Islet of Langerhans (tissue), 1 donor: ENCODE data around the gene VPS25.
"Not testable (repeated sequence)": the region's sequence is repeated elsewhere in the genome, so short reads cannot be mapped to it uniquely, and the experiment has no call there.

ENCODE experiments used
- FAIRE-seq: peaks from one replicate; lab custom pipeline; 2011; peaks lifted over from hg19 to GRCh38; lab: Jason Lieb, UNC

VPS25 gene

DNA sequence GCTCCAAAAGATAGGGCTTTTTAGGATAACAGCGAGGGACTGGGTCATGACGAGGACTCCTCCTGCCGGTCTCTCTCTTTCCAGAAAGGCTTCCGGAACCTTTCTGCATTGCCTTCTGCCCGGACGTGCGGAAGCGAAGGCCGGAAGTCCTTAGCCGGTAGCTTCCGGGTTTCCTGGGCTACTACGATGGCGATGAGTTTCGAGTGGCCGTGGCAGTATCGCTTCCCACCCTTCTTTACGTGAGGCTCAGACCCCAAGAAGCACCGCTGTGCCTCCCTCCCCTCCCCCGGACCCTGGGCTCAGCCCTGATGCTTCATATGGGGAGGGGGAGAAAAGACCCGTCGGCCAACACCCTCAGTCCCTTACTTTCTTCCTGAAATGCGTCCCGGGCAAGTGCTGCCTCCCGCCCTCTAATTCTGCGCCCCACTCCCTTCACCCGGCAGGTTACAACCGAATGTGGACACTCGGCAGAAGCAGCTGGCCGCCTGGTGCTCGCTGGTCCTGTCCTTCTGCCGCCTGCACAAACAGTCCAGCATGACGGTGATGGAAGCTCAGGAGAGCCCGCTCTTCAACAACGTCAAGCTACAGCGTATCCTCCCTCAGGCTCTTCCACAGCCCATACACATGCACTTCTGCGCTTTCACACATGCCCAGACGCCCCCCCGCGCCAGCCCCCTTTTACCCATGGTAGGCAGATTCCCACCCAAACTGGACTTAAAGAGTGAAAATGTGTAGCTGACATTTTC, at the start of gene VPS25:
TSS of gene VPS25 (plus strand) at position 160 of the 746 bp plus-strand sequence. CDS start at position 187, 27 bp downstream.
- no peak for FAIRE-seq

GRCh38 chr17:42723636-42724035, 49.6 kb upstream of the VPS25 start:
- no peak for FAIRE-seq

DNA sequence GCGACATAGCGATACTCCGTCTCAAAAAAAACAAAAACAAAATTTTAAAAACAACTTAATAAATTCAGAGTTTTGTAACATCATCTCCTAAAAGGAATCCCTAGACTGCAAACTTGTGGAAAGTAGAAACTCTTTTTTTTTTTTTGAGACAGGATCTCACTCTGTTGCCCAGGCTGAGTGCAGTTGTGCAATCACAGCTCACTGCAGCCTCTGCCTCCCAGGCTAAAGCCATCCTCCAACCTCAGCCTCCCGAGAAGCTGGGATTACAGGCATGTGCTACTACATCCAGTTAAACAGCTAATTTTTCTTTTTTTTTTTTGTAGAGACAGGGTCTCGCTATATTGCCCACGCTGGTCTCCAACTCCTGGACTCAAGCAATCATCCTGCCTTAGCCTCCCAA, 48.1 kb upstream of the VPS25 start:
- FAIRE-seq: no peak

DNA sequence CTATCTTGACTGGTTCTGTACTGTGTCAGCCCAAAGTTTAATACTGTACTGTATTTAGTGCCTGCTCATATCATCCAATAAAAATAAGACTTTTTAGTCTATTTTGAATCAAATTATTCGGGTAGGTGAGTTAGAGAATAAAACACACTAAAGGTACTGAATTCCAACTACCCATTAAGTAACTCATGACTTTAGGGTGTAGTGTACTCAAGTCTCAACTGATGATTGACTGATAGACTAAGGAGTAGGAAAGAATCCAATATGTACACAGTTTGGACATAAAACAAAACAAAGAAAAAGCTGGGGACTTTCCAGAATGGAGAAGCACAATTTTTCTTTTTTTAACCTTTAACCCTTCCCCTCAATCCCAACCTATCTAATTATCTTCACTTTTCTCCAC, 32.5 kb upstream of the VPS25 start:
- FAIRE-seq: no peak

DNA sequence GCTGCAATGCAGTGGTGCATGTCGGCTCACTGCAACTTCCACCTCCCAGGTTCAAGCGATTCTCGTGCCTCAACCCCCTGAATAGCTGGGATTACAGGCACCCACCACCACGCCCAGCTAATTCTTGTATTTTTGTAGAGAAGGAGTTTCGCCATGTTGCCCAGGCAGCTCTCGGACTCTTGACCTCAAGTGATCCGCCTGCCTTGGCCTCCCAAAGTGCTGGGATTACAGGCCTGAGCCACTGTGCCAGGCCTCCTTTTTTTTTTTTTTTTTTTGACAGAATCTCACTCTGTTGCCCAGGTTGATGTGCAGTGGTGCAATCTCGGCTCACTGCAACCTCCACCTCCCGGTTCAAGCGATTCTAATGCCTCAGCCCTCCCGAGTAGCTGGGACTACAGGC, 30.3 kb upstream of the VPS25 start:
- FAIRE-seq: not testable (repeated sequence)

- FAIRE-seq: no peak
Observed at GRCh38 chr17:42743595-42744282, 29.5 kb upstream of the VPS25 start.

DNA sequence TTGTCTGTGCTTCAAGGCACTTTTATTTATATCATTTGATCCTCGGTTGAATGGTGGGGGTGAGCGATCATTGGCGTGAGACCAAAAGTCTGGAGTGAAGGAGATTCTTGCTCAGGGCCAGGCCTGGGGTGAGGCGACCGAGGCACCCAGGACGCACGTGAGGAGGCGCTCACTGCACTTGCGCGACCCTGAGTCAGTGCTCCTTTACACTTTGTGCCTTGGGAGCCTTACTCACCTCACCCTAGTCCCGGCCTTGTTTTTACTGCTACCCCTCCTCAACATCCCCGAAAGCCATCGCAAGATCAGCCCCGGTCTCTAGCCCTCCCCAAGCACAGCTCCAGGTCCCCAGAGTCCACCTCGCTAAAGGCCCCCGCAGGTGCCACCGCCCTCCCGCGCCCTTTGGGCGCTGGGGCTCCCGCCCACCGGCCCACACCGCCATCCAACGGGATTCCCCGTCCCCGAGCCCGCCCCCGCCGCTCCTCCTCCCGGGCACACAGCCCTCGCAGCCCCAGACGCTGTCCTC, 28.9 kb upstream of the VPS25 start:
- no peak for FAIRE-seq

GRCh38 chr17:42744806-42745617, 28.2 kb upstream of the VPS25 start, which contains the start of gene EZH1:
EZH1 (minus strand) TSS chr17:42745040; CDS start chr17:42728941, 16,099 bp downstream.
- no peak for FAIRE-seq

DNA sequence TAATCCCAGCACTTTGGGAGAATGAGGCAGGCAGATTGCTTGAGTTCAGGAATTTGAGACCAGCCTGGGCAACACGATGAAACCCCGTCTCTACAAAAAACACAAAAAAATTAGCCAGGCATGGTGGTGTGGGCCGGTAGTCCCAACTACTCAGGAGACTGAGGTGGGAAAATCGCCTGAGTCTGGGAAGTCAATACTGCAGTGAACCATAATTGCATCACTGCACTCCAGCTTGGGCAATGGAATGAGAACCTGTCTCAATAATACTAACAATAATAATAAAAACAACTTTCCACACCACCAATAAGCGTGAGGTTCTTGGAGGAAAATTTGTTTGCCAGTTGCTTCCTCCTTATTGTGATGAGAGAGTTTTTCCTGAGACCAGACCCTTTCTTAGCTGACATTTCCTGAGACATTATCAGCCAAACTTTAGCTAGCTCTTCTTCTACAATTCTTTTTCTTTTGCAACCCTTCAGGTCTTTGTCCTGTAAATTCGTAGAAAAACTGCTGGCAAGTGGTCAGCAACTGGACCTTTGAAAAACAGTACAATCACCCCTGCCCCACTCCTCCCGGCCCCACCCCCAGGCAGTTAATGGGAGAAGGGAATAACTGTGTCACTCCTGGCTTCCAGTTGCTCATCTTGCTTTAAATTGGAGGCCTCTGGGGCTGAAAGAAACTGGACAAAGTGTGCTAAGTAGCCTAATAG, 24.9 kb upstream of the VPS25 start:
- FAIRE-seq: no peak

- no peak for FAIRE-seq
Observed at GRCh38 chr17:42748908-42749798, 24.1 kb upstream of the VPS25 start.

DNA sequence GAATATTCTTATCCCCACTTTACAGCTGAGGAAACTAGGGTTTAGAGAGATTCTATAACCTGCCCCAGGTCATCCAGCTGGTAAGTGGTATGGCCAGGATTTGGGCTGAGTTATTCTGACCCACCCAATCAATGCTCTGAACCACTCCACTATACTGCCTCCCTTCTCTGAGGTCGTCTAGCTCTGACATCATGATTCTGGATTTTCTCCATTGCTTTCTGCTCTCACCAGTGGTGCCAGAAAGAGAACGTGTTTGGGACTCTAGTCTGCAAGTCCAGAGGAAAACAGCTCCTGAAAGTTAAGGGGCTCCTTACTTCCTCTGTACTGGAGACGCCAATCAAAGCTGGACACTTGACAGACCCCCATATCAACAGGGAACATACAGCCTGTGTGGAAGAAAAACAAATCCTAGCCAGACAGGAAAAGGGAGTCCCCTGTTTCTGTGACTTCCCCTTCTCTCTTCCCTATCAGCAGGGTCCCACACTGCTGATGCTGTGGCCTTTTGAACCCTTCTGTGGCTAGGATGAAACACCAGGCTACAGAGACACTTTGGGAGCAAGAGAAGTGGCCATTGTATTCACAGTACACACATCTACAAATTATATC, 22.4 kb upstream of the VPS25 start:
- no peak for FAIRE-seq

GRCh38 chr17:42751628-42752027, 21.6 kb upstream of the VPS25 start:
- FAIRE-seq: no peak

DNA sequence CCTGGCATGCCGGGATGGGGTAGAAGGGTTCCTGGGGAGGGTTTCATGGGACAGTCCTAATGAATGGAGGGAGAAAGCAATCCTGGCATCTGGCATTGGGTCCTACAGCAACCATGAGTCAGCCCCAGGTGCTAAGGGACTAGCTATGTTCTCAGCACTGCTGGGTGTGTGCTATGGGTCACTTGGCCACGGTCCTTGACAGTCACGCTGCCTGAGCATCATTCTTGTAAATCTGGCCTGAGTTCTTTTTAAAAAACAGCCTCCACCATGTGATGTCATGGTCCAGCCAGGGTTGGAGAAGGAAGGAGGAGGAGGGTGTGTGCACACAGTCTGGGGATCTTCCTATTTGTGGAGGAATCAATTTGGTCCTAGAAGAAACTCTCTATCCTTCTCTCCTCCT, 18.5 kb upstream of the VPS25 start:
- FAIRE-seq: no peak

DNA sequence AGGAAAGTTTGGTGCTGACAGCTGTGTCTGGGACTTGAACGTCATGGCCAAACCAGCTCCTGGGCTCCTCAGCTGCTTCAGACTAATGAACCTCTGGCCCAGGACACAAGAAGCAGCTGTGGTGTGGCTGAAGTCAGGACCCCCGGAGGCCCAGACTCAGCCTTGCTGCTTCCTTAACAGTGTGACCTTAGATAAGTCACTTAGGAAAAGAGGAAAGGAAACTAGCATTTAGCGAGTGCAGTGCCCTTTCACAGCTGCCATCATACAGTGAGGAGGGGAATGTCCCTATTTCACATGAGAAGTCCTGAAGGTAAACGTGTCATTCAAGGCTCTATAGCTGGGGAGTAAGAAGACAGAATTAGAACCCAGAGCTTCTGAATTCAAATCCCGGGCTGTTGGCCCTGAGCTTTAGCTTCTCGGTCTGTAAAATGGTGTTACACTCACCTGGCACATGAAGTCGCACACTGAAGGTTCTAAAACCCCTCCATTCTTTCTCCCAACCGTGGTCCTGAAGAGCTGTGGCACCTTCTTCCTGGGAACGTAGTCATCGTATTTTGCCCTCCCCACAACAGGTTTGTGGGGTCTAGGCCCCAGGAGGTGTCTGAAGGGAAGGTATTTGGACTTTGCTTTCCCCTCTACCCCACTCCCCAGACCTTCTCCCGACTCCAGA, 13.1 kb upstream of the VPS25 start:
- FAIRE-seq: no peak

GRCh38 chr17:42760652-42761581, 12.3 kb upstream of the VPS25 start, which contains the start of gene RAMP2:
RAMP2 (plus strand) TSS chr17:42761227; CDS start chr17:42761262, 35 bp downstream.
- no peak for FAIRE-seq

DNA sequence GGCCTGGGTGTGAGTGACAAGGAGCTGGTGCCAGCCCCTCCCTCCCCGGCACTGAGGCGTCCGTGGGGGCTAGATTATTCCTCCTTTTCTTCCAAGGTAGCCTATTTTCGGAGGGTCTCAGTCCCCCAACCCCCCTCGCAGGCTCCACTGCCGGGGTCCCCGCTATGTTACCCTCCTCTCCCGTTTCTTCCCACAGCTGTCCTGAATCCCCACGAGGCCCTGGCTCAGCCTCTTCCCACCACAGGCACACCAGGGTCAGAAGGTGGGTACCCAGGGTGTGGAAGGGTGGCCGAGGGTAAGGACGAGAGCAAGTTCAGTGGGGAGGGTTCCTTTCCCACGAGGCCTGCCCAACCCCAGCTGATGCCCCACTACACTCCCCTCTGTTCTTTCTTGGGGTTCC, 11.6 kb upstream of the VPS25 start:
- no peak for FAIRE-seq

- no peak for FAIRE-seq
Observed at GRCh38 chr17:42766124-42766523, 7.1 kb upstream of the VPS25 start.

GRCh38 chr17:42767512-42767911, 5.7 kb upstream of the VPS25 start:
- no peak for FAIRE-seq

DNA sequence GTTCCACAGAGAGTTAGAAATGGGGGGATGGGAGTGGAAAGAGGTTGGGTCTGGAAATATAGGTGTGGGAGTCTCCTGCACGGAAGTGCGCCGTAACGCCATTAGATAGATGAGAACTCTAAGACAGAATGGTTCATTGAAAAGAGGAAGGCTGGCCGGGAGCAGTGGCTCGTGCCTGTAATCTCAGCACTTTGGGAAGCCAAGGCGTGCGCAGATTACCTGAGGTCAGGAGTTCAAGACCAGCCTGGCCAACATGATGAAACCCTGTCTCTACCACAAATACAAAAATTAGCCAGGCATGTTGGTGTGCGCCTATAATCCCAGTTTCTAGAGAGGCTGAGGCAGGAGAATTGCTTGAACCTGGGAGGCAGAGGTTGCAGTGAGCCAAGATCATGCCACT, 5.2 kb upstream of the VPS25 start:
- not testable (repeated sequence) for FAIRE-seq
